HCT116 (cell line): ENCODE results near the gene RSAD1. TPM values are rescaled to one million over a fixed set of nuclear protein-coding genes. Genes with fewer than 3 reads are reported as not detected.

Experiments used
- ATAC-seq: fragments of 200-7000 bp; cut with Tn5 transposase; 2 replicates; pipeline ENCODE4 v1.9.1; 2020; ENCODE audit warnings: mild to moderate bottlenecking, moderate library complexity
- BruUV-seq: library from RNA; stranded (reverse); fragments of 400-500 nt; replicated peaks from 2 replicates; lab custom pipeline; 2021; lab: Mats Ljungman, UMichigan
- CTCF ChIA-PET: fragments of 300-600 bp; sonication (Branson Sonifier 250); formaldehyde crosslinking; loops from one replicate; lab custom pipeline; 2021; ENCODE audit warnings: antibody characterized with exemption; lab: Charles Lee
- POLR2A ChIA-PET: fragments of 300-600, 350-600 bp; sonication (Branson Sonifier 250); formaldehyde crosslinking; loops from one replicate; lab custom pipeline; 2021; ENCODE audit warnings: antibody characterized with exemption; lab: Charles Lee
- RAD21 ChIA-PET, 2 experiments: fragments of 300-600 bp; sonication (Branson Sonifier 250); formaldehyde crosslinking; loops; one replicate each; lab custom pipeline; 2023; ENCODE audit warnings: low total read pairs in 2 of 2; ENCODE audit not compliant: uncharacterized antibody in 2 of 2, unreplicated experiment in 2 of 2, low non-redundant PET in 1 of 2; lab: Charles Lee
- DNase-seq: peaks from one replicate; pipeline ENCODE4 v3.0.0-alpha.2; 2010; ENCODE audit warnings: low read depth, low spot score
- H2AFZ ChIP-seq: fragments of 200-600 bp; shearing (Covaris generic), sonication (generic); 2 replicates; pipeline ENCODE4 v1.6.1; 2017; ENCODE audit warnings: low read depth, mixed run types, mixed read lengths, antibody characterized with exemption, low read length; ENCODE audit not compliant: poor library complexity, severe bottlenecking
- H3K27ac ChIP-seq: 2 replicates; pipeline ENCODE4 v1.5.1; 2012; ENCODE audit warnings: low read depth, low read length
- H3K27me3 ChIP-seq: fragments of 200-600 bp; sonication (generic); 2 replicates; pipeline ENCODE4 v1.6.1; 2016; ENCODE audit warnings: mixed run types, low read length, mixed read lengths; ENCODE audit not compliant: insufficient read depth
- H3K36me3 ChIP-seq, 2 experiments: fragments of 200-500 bp in 1 of 2; fragments of 200-600 bp in 1 of 2; sonication (Bioruptor generic) in 1 of 2; sonication (generic) in 1 of 2; 2 replicates each; pipeline versions ENCODE4 v1.5.1 to v1.6.1; 2014 to 2016; ENCODE audit warnings: low read length in 2 of 2, inconsistent platforms in 1 of 2, mixed read lengths in 1 of 2, mixed run types in 1 of 2; ENCODE audit not compliant: insufficient read depth in 2 of 2, control insufficient read depth in 1 of 2
- H3K4me1 ChIP-seq, 2 experiments: fragments of 200-600 bp in 1 of 2; sonication (generic) in 1 of 2; 2 replicates each; pipeline versions ENCODE4 v1.5.1 to v1.6.1; 2012 to 2017; ENCODE audit warnings: low read length in 2 of 2, inconsistent platforms in 1 of 2, mild to moderate bottlenecking in 1 of 2, mixed read lengths in 1 of 2, mixed run types in 1 of 2, moderate library complexity in 1 of 2; ENCODE audit not compliant: insufficient read depth in 2 of 2, control insufficient read depth in 1 of 2
- H3K4me2 ChIP-seq: fragments of 200-600 bp; sonication (generic); 2 replicates; pipeline ENCODE4 v1.6.1; 2017; ENCODE audit warnings: mixed run types, low read length, mixed read lengths
- H3K4me3 ChIP-seq, 2 experiments: fragments of 200-600 bp in 1 of 2; sonication (generic) in 1 of 2; replicated peaks in 1 of 2; 2 replicates each; pipeline ENCODE4 v1.5.1; 2011 to 2016; ENCODE audit warnings: low read length in 2 of 2, control low read depth in 1 of 2, low read depth in 1 of 2, mild to moderate bottlenecking in 1 of 2, mixed read lengths in 1 of 2, mixed run types in 1 of 2
- H3K79me2 ChIP-seq: fragments of 200-600 bp; sonication (generic); 2 replicates; pipeline ENCODE4 v1.6.1; 2017; ENCODE audit warnings: mild to moderate bottlenecking, mixed run types, low read length, moderate library complexity, mixed read lengths; ENCODE audit not compliant: insufficient read depth
- H3K9ac ChIP-seq: fragments of 200-600 bp; sonication (generic); 2 replicates; pipeline ENCODE4 v1.6.1; 2016; ENCODE audit warnings: low read length, mixed read lengths
- H3K9me2 ChIP-seq: fragments of 200-600 bp; sonication (generic), shearing (Covaris generic); 2 replicates; pipeline ENCODE4 v1.6.1; 2017; ENCODE audit warnings: mixed run types, mild to moderate bottlenecking, moderate library complexity; ENCODE audit not compliant: insufficient read depth
- H3K9me3 ChIP-seq, 2 experiments: fragments of 200-500 bp in 1 of 2; fragments of 200-600 bp in 1 of 2; sonication (Bioruptor generic) in 1 of 2; sonication (generic) in 1 of 2; 2 replicates each; pipeline ENCODE4 v1.6.1; 2014 to 2017; ENCODE audit warnings: low read length in 2 of 2, mixed read lengths in 2 of 2, inconsistent platforms in 1 of 2, low read depth in 1 of 2, mild to moderate bottlenecking in 1 of 2, mixed run types in 1 of 2, moderate library complexity in 1 of 2; ENCODE audit not compliant: control insufficient read depth in 1 of 2, insufficient read depth in 1 of 2
- H4K20me1 ChIP-seq: fragments of 200-600 bp; sonication (generic), shearing (Covaris generic); 2 replicates; pipeline ENCODE4 v1.6.1; 2017; ENCODE audit warnings: mixed run types, mild to moderate bottlenecking, moderate library complexity; ENCODE audit not compliant: insufficient read depth
- CEBPB ChIP-seq: IDR thresholded peaks from 2 replicates; pipeline ENCODE4 v1.6.1; 2012; ENCODE audit warnings: low read depth
- FOSL1 ChIP-seq: IDR thresholded peaks from 2 replicates; pipeline ENCODE4 v1.6.1; 2012; ENCODE audit warnings: low read depth
- SIN3A ChIP-seq: IDR thresholded peaks from 2 replicates; pipeline ENCODE4 v1.6.1; 2012; ENCODE audit warnings: low read depth
- SP1 ChIP-seq: IDR thresholded peaks from 2 replicates; pipeline ENCODE4 v1.6.1; 2012; ENCODE audit warnings: low read depth
- SRF ChIP-seq: IDR thresholded peaks from 2 replicates; pipeline ENCODE4 v1.6.1; 2012; ENCODE audit warnings: low read depth
- YY1 ChIP-seq: IDR thresholded peaks from 2 replicates; pipeline ENCODE4 v1.6.1; 2011; ENCODE audit warnings: low read length, low read depth, moderate library complexity, mild to moderate bottlenecking; ENCODE audit not compliant: insufficient replicate concordance; ENCODE audit errors: extremely low read depth
- ZFX ChIP-seq: fragments of 450-650 bp; IDR thresholded peaks from 2 replicates; pipeline ENCODE4 v1.6.1; 2017
- ZNF274 ChIP-seq: fragments of 200-500 bp; sonication (Bioruptor generic); IDR thresholded peaks from 2 replicates; pipeline ENCODE4 v1.6.1; 2014; ENCODE audit warnings: mild to moderate bottlenecking, low read depth, low read length, inconsistent platforms
- intact Hi-C: fragments of 100-400 bp; cut with micrococcal nuclease; formaldehyde crosslinking; loops from 2 replicates; pipeline ENCODE4 v1.10.0; 2022
- total RNA-seq: library from RNA; stranded (reverse); gene quantifications from one replicate; pipeline ENCODE4 v1.2.1, GENCODE V29; 2021; ENCODE audit not compliant: unreplicated experiment
- TF ChIP-seq, protein P1 (sequence below): IDR thresholded peaks from 2 replicates; pipeline ENCODE4 v1.6.1; 2011; ENCODE audit warnings: mild to moderate bottlenecking, low read length, moderate library complexity; ENCODE audit not compliant: insufficient replicate concordance; ENCODE audit errors: extremely low read depth
- TF ChIP-seq, protein P2 (sequence below): IDR thresholded peaks from 2 replicates; pipeline ENCODE4 v1.6.1; 2012

The RSAD1 gene
- total RNA-seq, 1 experiment from 2014 or later = 82.7 TPM

GRCh38 chr17:50445730-50446325 lies 32.8 kb upstream of the RSAD1 start:
- Histone ChIP-seq H4K20me1 (no peaks in the 10 kb centered on the region), H3K27ac (no peak overlapping the region), H3K9ac (no peak overlapping the region), H2AFZ (no peak overlapping the region), H3K27me3 (no peaks in the 10 kb centered on the region), H3K9me2 (no peaks in the 10 kb centered on the region), H3K36me3 (no peaks in the 10 kb centered on the region), H3K9me3 (no peaks in the 10 kb centered on the region), H3K79me2 (no peaks in the 10 kb centered on the region), H3K4me1 (peaks cover 13 to 15% of the 10 kb centered on the region in 2 experiments), H3K4me3 (no peak overlapping the region), H3K4me2 (no peak overlapping the region)
- intact Hi-C loops = no loop called here
- ChIA-PET POLR2A (no interaction called here), RAD21 (no interaction called here), CTCF (interaction anchor here (0.7 kb wide), 1 partner anchor 280 kb away, joined by 3 read pairs; the partner anchor contains the start of gene SGCA)
- BruUV-seq = no TSS peak
- DNase-seq (no peak), ATAC-seq (no peak)
- TF ChIP-seq, protein P1, sequence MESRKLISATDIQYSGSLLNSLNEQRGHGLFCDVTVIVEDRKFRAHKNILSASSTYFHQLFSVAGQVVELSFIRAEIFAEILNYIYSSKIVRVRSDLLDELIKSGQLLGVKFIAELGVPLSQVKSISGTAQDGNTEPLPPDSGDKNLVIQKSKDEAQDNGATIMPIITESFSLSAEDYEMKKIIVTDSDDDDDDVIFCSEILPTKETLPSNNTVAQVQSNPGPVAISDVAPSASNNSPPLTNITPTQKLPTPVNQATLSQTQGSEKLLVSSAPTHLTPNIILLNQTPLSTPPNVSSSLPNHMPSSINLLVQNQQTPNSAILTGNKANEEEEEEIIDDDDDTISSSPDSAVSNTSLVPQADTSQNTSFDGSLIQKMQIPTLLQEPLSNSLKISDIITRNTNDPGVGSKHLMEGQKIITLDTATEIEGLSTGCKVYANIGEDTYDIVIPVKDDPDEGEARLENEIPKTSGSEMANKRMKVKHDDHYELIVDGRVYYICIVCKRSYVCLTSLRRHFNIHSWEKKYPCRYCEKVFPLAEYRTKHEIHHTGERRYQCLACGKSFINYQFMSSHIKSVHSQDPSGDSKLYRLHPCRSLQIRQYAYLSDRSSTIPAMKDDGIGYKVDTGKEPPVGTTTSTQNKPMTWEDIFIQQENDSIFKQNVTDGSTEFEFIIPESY = no peak
- no peak for TF ChIP-seq ZFX
- no peak for TF ChIP-seq YY1
- no peak for TF ChIP-seq ZNF274
- TF ChIP-seq SRF = no peak
- TF ChIP-seq, protein P2, sequence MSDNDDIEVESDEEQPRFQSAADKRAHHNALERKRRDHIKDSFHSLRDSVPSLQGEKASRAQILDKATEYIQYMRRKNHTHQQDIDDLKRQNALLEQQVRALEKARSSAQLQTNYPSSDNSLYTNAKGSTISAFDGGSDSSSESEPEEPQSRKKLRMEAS = no peak
- no peak for TF ChIP-seq SIN3A
- TF ChIP-seq SP1 = no peak
- TF ChIP-seq FOSL1 = no peak
- no peak for TF ChIP-seq CEBPB
